Mammary epithelial cell (primary cell): Measurements from ENCODE around the gene PROKR1.

ENCODE experiments used
- CTCF ChIP-seq, 2 donors: IDR thresholded peaks in 1 of 2; conservative IDR thresholded peaks in 1 of 2; 2 replicates each; pipeline ENCODE4 v1.5.1; 2011 to 2012; ENCODE audit warnings: inconsistent platforms in 2 of 2, low read length in 2 of 2, mild to moderate bottlenecking in 2 of 2, control low read depth in 1 of 2, low read depth in 1 of 2; ENCODE audit not compliant: insufficient read depth in 1 of 2; ENCODE audit errors: extremely low read depth in 1 of 2
- EZH2 ChIP-seq: IDR thresholded peaks from 2 replicates; pipeline ENCODE4 v1.6.1; 2012; ENCODE audit warnings: low read length, inconsistent platforms, borderline replicate concordance

GRCh38 chr2:68603059-68603458 lies 40.3 kb upstream of the PROKR1 start:
- TF ChIP-seq CTCF (conservative IDR thresholded peaks at IDR 0.05 in 1 of 2, IDR thresholded peaks at IDR 0.05 in 1 of 2; ENCODE audit: extremely low read depth in 1 of 2, insufficient read depth in 1 of 2, low read depth in 1 of 2, low read length in 2 of 2) (no peak), EZH2 (no peak)
